HepG2 (cell line): ENCODE measurements around the gene SF3B6. TPM values are rescaled to one million over a fixed set of nuclear protein-coding genes. Genes with fewer than 3 reads are reported as not detected.

Experiments used
- CENPT ChIP-seq: sonication (generic); formaldehyde crosslinking; IDR thresholded peaks from 2 replicates; pipeline ENCODE4 v1.8.0; 2022; ENCODE audit warnings: low read depth, mild to moderate bottlenecking, moderate library complexity, missing genetic modification reagents
- HMG20B ChIP-seq: conservative IDR thresholded peaks from 2 replicates; pipeline ENCODE4 v1.6.1; 2016; ENCODE audit warnings: missing genetic modification reagents, missing compliant biosample characterization
- KDM4B ChIP-seq: sonication (generic); formaldehyde crosslinking; IDR thresholded peaks from 2 replicates; pipeline ENCODE4 v1.4.0; 2020; ENCODE audit warnings: missing genetic modification reagents
- MBNL3 ChIP-seq: fragments of 250-450 bp; sonication (Bioruptor Pico); conservative IDR thresholded peaks from 2 replicates; pipeline ENCODE4 v1.8.0; 2022; ENCODE audit warnings: mild to moderate bottlenecking, inconsistent platforms
- PHF5A ChIP-seq: IDR thresholded peaks from one replicate; pipeline ENCODE4 v1.6.1; 2018; ENCODE audit warnings: low read depth, missing genetic modification reagents; ENCODE audit not compliant: unreplicated experiment
- SUZ12 ChIP-seq: fragments of 150-350 bp; IDR thresholded peaks from 2 replicates; pipeline ENCODE4 v1.6.1; 2014; ENCODE audit warnings: low read depth, low read length
- ZBTB49 ChIP-seq: sonication (generic); formaldehyde crosslinking; IDR thresholded peaks from 2 replicates; pipeline ENCODE4 v1.4.0; 2020; ENCODE audit warnings: missing genetic modification reagents, borderline replicate concordance
- ZFP37 ChIP-seq: sonication (generic); formaldehyde crosslinking; IDR thresholded peaks from 2 replicates; pipeline ENCODE4 v1.4.0; 2020; ENCODE audit warnings: missing genetic modification reagents, borderline replicate concordance
- ZNF160 ChIP-seq: sonication (generic); formaldehyde crosslinking; IDR thresholded peaks from 2 replicates; pipeline ENCODE4 v1.8.0; 2022; ENCODE audit warnings: mild to moderate bottlenecking, inconsistent platforms, missing genetic modification reagents
- ZNF597 ChIP-seq: sonication (generic); formaldehyde crosslinking; IDR thresholded peaks from 2 replicates; pipeline ENCODE4 v1.5.0; 2020; ENCODE audit warnings: missing genetic modification reagents
- ZNF777 ChIP-seq: sonication (generic); formaldehyde crosslinking; IDR thresholded peaks from 2 replicates; pipeline ENCODE4 v1.4.0; 2020; ENCODE audit warnings: missing genetic modification reagents
- ZNF800 ChIP-seq: sonication (generic); formaldehyde crosslinking; IDR thresholded peaks from 2 replicates; pipeline ENCODE4 v1.4.0; 2020; ENCODE audit warnings: missing genetic modification reagents
- polyA plus RNA-seq, 8 experiments: library from polyadenylated mRNA; depleted of rRNA in 3 of 8; stranded (reverse) in 7 of 8; unstranded in 1 of 8; fragments of >200 nt; fragmentation: Illumina TruSeq in 4 of 8; extraction: Trizol in 4 of 8; gene quantifications; 2 replicates each; pipeline versions ENCODE4 v1.2.1 to v1.2.3, GENCODE V29; 2011 to 2016; ENCODE audit warnings: low read depth in 4 of 8, missing spikeins in 1 of 8, mixed read lengths in 1 of 8; ENCODE audit not compliant: insufficient read depth in 1 of 8
- total RNA-seq, 5 experiments: library from RNA; depleted of rRNA; stranded (reverse); fragments of >200 nt; fragmentation: Illumina TruSeq; extraction: Trizol; gene quantifications; 2 replicates each; pipeline ENCODE4 v1.2.3, GENCODE V29; 2016; ENCODE audit warnings: low read depth in 1 of 5
- TF ChIP-seq, protein P1 (sequence below): IDR thresholded peaks from 2 replicates; pipeline ENCODE4 v1.6.1; 2016; ENCODE audit warnings: low read depth, control low read depth
- TF ChIP-seq, protein P2 (sequence below): sonication (generic); formaldehyde crosslinking; IDR thresholded peaks from 2 replicates; pipeline ENCODE4 v1.5.0; 2020; ENCODE audit warnings: missing genetic modification reagents
- TF ChIP-seq, protein P3 (sequence below): sonication (generic); formaldehyde crosslinking; IDR thresholded peaks from 2 replicates; pipeline ENCODE4 v1.5.1; 2020; ENCODE audit warnings: missing genetic modification reagents, mild to moderate bottlenecking, borderline replicate concordance
- TF ChIP-seq, protein P4 (sequence below): sonication (generic); formaldehyde crosslinking; IDR thresholded peaks from 2 replicates; pipeline ENCODE4 v1.8.1; 2022; ENCODE audit warnings: low read depth, mild to moderate bottlenecking, missing genetic modification reagents

The SF3B6 gene
- total and polyA plus RNA-seq, 2 of the 13 experiments (the other 11 are each of a cell fraction or from before 2014, with no cell fraction given): 177 to 182 TPM

DNA sequence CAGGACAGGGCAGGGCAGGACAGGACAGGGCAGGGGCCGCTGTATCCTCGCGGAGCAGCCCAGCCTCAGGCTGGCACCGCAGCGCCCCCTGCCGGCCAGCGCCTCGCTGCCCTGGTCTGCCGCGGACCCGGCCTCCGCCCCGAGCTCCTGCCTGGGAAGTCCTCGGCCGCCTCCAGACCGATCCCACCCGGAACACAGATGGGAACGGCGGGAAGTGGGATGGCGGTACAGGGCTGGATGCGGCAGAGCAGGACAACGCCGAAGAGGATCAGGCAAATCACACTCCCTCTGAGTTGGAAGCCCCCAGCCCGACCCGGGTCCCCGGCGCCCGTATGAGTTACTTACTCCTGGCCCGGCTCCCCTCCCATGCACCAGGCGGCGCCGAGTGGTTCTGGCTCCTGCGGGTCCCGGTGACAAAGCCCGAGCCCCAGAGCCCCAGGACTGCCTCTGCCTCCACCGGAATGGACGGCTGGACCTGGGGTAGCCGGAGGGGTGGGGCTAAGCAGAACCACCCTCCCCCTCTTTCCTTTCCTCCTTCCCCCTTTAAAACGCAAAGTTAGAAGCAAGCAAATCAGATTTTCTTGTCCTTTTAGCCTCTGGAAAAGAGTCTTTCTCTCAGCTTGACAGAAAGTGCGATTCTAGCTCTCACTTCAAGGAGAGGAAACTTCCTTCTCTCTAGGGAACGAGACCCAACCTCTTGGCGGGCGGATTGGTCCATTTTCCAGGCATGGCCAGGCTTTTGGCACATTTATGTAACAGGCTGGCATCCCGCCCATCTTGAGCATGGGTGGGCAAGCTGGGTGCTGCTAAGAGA, 8.5 kb upstream of the SF3B6 start, which contains the start of gene TP53I3 (continued):
- TF ChIP-seq, protein P1, sequence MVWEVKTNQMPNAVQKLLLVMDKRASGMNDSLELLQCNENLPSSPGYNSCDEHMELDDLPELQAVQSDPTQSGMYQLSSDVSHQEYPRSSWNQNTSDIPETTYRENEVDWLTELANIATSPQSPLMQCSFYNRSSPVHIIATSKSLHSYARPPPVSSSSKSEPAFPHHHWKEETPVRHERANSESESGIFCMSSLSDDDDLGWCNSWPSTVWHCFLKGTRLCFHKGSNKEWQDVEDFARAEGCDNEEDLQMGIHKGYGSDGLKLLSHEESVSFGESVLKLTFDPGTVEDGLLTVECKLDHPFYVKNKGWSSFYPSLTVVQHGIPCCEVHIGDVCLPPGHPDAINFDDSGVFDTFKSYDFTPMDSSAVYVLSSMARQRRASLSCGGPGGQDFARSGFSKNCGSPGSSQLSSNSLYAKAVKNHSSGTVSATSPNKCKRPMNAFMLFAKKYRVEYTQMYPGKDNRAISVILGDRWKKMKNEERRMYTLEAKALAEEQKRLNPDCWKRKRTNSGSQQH (CRISPR knock-in tag): no peak; the same call in 1 of the 2 replicates
- no peak; the same call in 1 of the 2 replicates for TF ChIP-seq MBNL3 (CRISPR knock-in tag)
- no peak for TF ChIP-seq ZFP37 (CRISPR knock-in tag)
- TF ChIP-seq, protein P2, sequence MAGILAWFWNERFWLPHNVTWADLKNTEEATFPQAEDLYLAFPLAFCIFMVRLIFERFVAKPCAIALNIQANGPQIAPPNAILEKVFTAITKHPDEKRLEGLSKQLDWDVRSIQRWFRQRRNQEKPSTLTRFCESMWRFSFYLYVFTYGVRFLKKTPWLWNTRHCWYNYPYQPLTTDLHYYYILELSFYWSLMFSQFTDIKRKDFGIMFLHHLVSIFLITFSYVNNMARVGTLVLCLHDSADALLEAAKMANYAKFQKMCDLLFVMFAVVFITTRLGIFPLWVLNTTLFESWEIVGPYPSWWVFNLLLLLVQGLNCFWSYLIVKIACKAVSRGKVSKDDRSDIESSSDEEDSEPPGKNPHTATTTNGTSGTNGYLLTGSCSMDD (CRISPR knock-in tag): no peak
- TF ChIP-seq, protein P3, sequence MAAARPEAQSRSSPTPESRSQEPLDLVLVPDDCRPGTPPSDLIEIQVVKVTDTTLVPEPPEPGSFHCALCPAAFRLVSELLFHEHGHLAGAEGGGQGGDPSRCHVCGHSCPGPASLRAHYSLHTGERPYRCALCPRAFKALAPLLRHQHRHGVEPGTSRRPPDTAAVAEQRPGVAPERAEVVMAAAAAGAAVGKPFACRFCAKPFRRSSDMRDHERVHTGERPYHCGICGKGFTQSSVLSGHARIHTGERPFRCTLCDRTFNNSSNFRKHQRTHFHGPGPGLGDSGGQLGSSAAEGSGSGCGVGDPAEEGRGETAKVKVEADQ (CRISPR knock-in tag): 0 out of 2 replicates have a peak, but pooled peaks have one; percentile 21
- no peak; the same call in 1 of the 2 replicates for TF ChIP-seq ZNF800 (CRISPR knock-in tag)
- TF ChIP-seq SUZ12: no peak
- peak; percentile 19; the same call in 1 of the 2 replicates for TF ChIP-seq HMG20B (CRISPR knock-in tag)
- TF ChIP-seq KDM4B (CRISPR knock-in tag): no peak; the same call in 1 of the 2 replicates
- TF ChIP-seq ZNF777 (CRISPR knock-in tag): peak; percentile 79
- peak; percentile 39; the same call in 1 of the 2 replicates for TF ChIP-seq ZNF160 (CRISPR knock-in tag)
- no peak for TF ChIP-seq PHF5A
- no peak for TF ChIP-seq ZNF597 (CRISPR knock-in tag)
- TF ChIP-seq ZBTB49 (CRISPR knock-in tag): no peak
- TF ChIP-seq, protein P4, sequence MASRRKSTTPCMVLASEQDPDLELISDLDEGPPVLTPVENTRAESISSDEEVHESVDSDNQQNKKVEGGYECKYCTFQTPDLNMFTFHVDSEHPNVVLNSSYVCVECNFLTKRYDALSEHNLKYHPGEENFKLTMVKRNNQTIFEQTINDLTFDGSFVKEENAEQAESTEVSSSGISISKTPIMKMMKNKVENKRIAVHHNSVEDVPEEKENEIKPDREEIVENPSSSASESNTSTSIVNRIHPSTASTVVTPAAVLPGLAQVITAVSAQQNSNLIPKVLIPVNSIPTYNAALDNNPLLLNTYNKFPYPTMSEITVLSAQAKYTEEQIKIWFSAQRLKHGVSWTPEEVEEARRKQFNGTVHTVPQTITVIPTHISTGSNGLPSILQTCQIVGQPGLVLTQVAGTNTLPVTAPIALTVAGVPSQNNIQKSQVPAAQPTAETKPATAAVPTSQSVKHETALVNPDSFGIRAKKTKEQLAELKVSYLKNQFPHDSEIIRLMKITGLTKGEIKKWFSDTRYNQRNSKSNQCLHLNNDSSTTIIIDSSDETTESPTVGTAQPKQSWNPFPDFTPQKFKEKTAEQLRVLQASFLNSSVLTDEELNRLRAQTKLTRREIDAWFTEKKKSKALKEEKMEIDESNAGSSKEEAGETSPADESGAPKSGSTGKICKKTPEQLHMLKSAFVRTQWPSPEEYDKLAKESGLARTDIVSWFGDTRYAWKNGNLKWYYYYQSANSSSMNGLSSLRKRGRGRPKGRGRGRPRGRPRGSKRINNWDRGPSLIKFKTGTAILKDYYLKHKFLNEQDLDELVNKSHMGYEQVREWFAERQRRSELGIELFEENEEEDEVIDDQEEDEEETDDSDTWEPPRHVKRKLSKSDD (CRISPR knock-in tag): peak; percentile 30; the same call in 1 of the 2 replicates
- TF ChIP-seq CENPT (CRISPR knock-in tag): no peak; the same call in 1 of the 2 replicates
